ENCODE data around the gene ZNF195.

ZNF195 gene

DNA sequence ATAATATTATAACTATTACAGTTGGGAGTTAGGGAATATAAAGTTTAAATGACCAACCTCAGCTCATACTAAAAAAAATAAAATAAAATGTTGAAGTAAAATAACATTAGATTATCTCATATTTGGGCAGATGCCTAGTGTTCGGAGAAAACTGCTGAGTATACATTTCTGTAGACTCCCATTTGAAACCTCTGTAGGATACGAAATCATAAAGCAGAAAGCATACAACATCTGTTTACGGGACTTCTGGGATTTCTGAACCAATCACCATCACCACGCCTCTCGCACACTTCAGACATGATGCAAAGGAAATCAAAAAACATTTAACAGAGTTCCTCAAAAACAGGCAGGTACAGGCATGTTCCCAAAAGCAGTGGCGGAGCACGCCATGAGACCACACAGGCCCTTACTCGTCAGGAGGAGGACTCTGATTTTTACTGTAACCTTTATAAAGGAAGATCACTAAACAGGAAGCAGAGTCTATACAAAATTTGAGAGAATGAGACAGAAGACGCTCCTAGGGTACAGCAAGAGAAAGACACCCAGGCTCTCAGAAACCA is 8.6 kb downstream of the ZNF195 start:
- no peak for DNase-seq (ENCODE audit: low spot score)
- Histone ChIP-seq H3K27ac (ENCODE audit: poor library complexity, severe bottlenecking) (no peak overlapping the region), H3K9me3 (ENCODE audit: severe bottlenecking) (peaks cover 4% of the 10 kb centered on the region), H3K36me3 (ENCODE audit: low read depth) (peaks cover 96% of the 10 kb centered on the region), H3K27me3 (ENCODE audit: insufficient read depth, poor library complexity, severe bottlenecking) (no peaks in the 10 kb centered on the region), H3K4me1 (ENCODE audit: insufficient read depth, poor library complexity, severe bottlenecking) (no peaks in the 10 kb centered on the region), H3K4me3 (ENCODE audit: severe bottlenecking) (no peak overlapping the region)
- TF ChIP-seq, protein P1, sequence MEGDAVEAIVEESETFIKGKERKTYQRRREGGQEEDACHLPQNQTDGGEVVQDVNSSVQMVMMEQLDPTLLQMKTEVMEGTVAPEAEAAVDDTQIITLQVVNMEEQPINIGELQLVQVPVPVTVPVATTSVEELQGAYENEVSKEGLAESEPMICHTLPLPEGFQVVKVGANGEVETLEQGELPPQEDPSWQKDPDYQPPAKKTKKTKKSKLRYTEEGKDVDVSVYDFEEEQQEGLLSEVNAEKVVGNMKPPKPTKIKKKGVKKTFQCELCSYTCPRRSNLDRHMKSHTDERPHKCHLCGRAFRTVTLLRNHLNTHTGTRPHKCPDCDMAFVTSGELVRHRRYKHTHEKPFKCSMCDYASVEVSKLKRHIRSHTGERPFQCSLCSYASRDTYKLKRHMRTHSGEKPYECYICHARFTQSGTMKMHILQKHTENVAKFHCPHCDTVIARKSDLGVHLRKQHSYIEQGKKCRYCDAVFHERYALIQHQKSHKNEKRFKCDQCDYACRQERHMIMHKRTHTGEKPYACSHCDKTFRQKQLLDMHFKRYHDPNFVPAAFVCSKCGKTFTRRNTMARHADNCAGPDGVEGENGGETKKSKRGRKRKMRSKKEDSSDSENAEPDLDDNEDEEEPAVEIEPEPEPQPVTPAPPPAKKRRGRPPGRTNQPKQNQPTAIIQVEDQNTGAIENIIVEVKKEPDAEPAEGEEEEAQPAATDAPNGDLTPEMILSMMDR (IDR thresholded peaks at IDR 0.05; ENCODE audit: poor library complexity, severe bottlenecking) = no peak
- ATAC-seq (ENCODE audit: low read depth) = no peak

DNA sequence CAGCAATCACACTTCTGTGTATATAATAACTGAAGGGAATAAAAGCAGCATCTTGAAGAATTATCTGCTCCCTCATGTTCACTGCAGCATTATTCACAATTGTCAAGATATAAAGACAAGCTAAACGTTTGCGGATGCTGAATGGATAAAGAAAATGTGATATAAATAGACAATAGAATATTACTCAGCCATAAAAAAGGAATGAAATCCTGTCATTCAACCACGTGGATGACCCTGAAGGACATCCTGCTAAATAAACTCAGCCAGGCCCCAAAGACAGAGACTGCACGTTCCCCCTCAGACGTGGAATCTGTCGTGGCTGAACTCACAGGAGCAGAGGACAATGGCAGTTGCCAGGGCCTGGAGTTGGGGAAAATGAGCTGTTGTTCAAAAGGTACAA is 9.6 kb downstream of the ZNF195 start:
- H3K9me3 ChIP-seq (ENCODE audit: severe bottlenecking) = peaks cover 6% of the 10 kb centered on the region
- H3K36me3 ChIP-seq (ENCODE audit: low read depth) = peaks cover 96% of the 10 kb centered on the region
- H3K4me1 ChIP-seq (ENCODE audit: insufficient read depth, poor library complexity, severe bottlenecking) = no peaks in the 10 kb centered on the region
- no peaks in the 10 kb centered on the region for H3K27me3 ChIP-seq (ENCODE audit: insufficient read depth, poor library complexity, severe bottlenecking)
- TF ChIP-seq, protein P1 (IDR thresholded peaks at IDR 0.05; ENCODE audit: poor library complexity, severe bottlenecking) = no peak
- no peak for ATAC-seq (ENCODE audit: low read depth)
- no peak for DNase-seq (ENCODE audit: low spot score)
- H3K4me3 ChIP-seq (ENCODE audit: severe bottlenecking) = no peak overlapping the region
- no peak overlapping the region for H3K27ac ChIP-seq (ENCODE audit: poor library complexity, severe bottlenecking)

DNA sequence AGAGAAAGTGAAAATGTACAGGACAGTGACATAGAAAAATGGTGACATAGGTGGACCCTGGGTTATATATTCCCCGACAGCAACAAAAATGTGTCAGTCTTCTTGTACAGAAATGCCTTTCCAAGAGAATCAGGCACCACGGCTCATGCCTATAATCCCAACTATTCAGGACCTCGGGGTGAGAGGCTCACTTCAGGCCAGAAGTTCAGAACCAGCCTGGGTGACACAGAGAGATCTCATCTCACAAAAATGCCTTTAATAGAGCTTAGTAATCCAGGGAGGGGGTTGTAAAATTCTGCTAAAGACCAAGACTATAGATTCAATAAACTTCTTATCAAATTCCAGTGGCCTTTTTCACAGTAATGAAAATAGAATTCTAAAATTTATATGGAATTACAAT is 10.7 kb downstream of the ZNF195 start:
- DNase-seq (ENCODE audit: low spot score) (no peak), ATAC-seq (ENCODE audit: low read depth) (no peak)
- H3K4me3 ChIP-seq (ENCODE audit: severe bottlenecking) = no peak overlapping the region
- no peaks in the 10 kb centered on the region for H3K4me1 ChIP-seq (ENCODE audit: insufficient read depth, poor library complexity, severe bottlenecking)
- TF ChIP-seq, protein P1 (IDR thresholded peaks at IDR 0.05; ENCODE audit: poor library complexity, severe bottlenecking) = no peak
- H3K36me3 ChIP-seq (ENCODE audit: low read depth) = peaks cover 96% of the 10 kb centered on the region
- H3K9me3 ChIP-seq (ENCODE audit: severe bottlenecking) = peaks cover 13% of the 10 kb centered on the region
- H3K27me3 ChIP-seq (ENCODE audit: insufficient read depth, poor library complexity, severe bottlenecking) = no peaks in the 10 kb centered on the region
- H3K27ac ChIP-seq (ENCODE audit: poor library complexity, severe bottlenecking) = no peak overlapping the region

DNA sequence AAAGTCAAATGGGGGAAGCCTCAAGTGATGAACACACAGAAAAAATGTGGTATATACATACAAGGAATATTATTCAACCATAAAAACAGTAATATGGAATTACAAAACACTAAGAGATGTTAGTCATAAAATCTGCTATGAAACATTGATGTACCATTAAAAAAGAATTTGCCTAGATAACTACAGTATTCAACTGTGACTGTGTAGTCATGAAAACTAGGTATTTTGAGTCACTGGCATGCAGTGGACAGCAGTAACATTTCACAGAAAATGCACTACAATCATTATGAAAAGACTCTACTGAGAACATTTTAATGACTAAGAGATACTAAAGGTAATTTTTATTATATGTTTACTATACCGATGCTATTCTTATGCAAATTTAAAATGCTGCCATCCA is 11.7 kb downstream of the ZNF195 start:
- Histone ChIP-seq H3K4me1 (ENCODE audit: insufficient read depth, poor library complexity, severe bottlenecking) (no peaks in the 10 kb centered on the region), H3K27ac (ENCODE audit: poor library complexity, severe bottlenecking) (no peak overlapping the region), H3K36me3 (ENCODE audit: low read depth) (peaks cover 98% of the 10 kb centered on the region), H3K9me3 (ENCODE audit: severe bottlenecking) (peaks cover 22% of the 10 kb centered on the region), H3K4me3 (ENCODE audit: severe bottlenecking) (no peak overlapping the region), H3K27me3 (ENCODE audit: insufficient read depth, poor library complexity, severe bottlenecking) (no peaks in the 10 kb centered on the region)
- no peak for ATAC-seq (ENCODE audit: low read depth)
- DNase-seq (ENCODE audit: low spot score) = no peak
- TF ChIP-seq, protein P1 (IDR thresholded peaks at IDR 0.05; ENCODE audit: poor library complexity, severe bottlenecking) = no peak

DNA sequence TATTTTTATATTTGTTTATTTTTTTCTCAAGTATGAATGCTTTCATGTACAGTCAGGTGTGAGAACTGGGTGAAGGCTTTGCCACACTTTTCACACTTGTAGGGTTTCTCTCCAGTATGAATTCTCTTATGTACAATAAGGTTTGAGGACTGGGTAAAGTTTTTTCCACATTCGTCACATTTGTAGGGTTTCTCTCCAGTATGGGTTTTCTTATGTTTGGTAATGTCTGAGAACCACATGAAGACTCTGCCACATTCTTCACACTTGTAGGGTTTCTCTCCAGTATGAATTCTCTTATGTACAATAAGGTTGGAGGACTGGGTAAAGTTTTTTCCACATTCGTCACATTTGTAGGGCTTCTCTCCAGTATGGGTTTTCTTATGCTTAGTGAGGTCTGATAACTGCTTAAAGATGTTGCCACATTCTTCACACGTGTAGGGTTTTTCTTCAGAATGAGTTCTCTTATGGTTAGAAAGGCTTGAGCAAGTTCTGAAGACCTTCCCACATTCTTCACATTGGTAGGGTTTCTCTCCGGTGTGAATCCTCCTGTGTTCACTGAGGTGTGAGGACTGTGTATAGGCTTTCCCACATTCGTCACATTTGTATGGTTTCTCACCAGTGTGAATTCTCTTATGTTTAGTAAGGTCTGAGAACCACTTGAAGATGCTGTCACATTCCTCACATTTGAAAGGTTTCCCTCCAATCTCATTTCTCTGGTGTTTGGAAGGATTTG is 19.7 kb downstream of the ZNF195 start:
- ATAC-seq (ENCODE audit: low read depth) = no peak
- Histone ChIP-seq H3K4me3 (ENCODE audit: severe bottlenecking) (no peak overlapping the region), H3K27ac (ENCODE audit: poor library complexity, severe bottlenecking) (no peak overlapping the region), H3K27me3 (ENCODE audit: insufficient read depth, poor library complexity, severe bottlenecking) (no peaks in the 10 kb centered on the region), H3K4me1 (ENCODE audit: insufficient read depth, poor library complexity, severe bottlenecking) (no peaks in the 10 kb centered on the region), H3K36me3 (ENCODE audit: low read depth) (peaks cover 56% of the 10 kb centered on the region), H3K9me3 (ENCODE audit: severe bottlenecking) (peaks cover 55% of the 10 kb centered on the region)
- TF ChIP-seq, protein P1 (IDR thresholded peaks at IDR 0.05; ENCODE audit: poor library complexity, severe bottlenecking) = no peak
- no peak for DNase-seq (ENCODE audit: low spot score)
